ELR (cell line): ENCODE results near the gene NAT9.

Source experiments
- DNase-seq: peaks from one replicate; pipeline ENCODE4 v3.0.0-alpha.2; 2015; ENCODE audit warnings: low read depth

The NAT9 gene

GRCh38 chr17:74761419-74761818 lies 14.7 kb downstream of the NAT9 start:
- DNase-seq, result no peak

GRCh38 chr17:74760404-74761105 lies 15.6 kb downstream of the NAT9 start:
- no peak for DNase-seq

- no peak for DNase-seq
These were observed 16.2 kb downstream of the NAT9 start for GRCh38 chr17:74759941-74760340.

GRCh38 chr17:74759243-74759801 lies 16.8 kb downstream of the NAT9 start:
- no peak for DNase-seq

- DNase-seq, result no peak
These were observed 17.3 kb downstream of the NAT9 start for GRCh38 chr17:74758848-74759168.

GRCh38 chr17:74757931-74758847 lies 18.0 kb downstream of the NAT9 start:
- no peak for DNase-seq

GRCh38 chr17:74757502-74757901 lies 18.6 kb downstream of the NAT9 start:
- DNase-seq, result no peak

- DNase-seq, result no peak
These were observed 19.3 kb downstream of the NAT9 start for GRCh38 chr17:74756891-74757290.

GRCh38 chr17:74755533-74755932 lies 20.6 kb downstream of the NAT9 start:
- DNase-seq, result no peak

GRCh38 chr17:74754832-74755231 lies 21.3 kb downstream of the NAT9 start:
- DNase-seq, result no peak

GRCh38 chr17:74752822-74753401 lies 23.2 kb downstream of the NAT9 start:
- DNase-seq, result no peak

GRCh38 chr17:74752415-74752814 lies 23.7 kb downstream of the NAT9 start:
- DNase-seq, result no peak

- DNase-seq, result no peak
These were observed 25.6 kb downstream of the NAT9 start for GRCh38 chr17:74750327-74751069.

- DNase-seq, result no peak
These were observed 26.2 kb downstream of the NAT9 start for GRCh38 chr17:74750039-74750326.

GRCh38 chr17:74749279-74750038 lies 26.7 kb downstream of the NAT9 start:
- DNase-seq, result peak; percentile 64

GRCh38 chr17:74748529-74749278 lies 27.4 kb downstream of the NAT9 start, which contains the start of gene NHERF1:
TSS of gene NHERF1 (plus strand) at chr17:74748628. CDS start at chr17:74748847, 219 bp downstream.
- DNase-seq, result peak; percentile 95

GRCh38 chr17:74748279-74748528 lies 27.9 kb downstream of the NAT9 start:
- DNase-seq, result no peak

- peak; percentile 28 for DNase-seq
These were observed 29.2 kb downstream of the NAT9 start for GRCh38 chr17:74746922-74747321.

GRCh38 chr17:74746376-74746775 lies 29.8 kb downstream of the NAT9 start:
- no peak for DNase-seq

GRCh38 chr17:74745548-74746177 lies 30.5 kb downstream of the NAT9 start:
- DNase-seq, result no peak
